HG03520 (cell line): Measurements from ENCODE around the gene TNC.

Experiments used
- ATAC-seq: cut with Tn5 transposase; IDR thresholded peaks from one replicate; pipeline ENCODE4 v1.9.1; 2021; ENCODE audit warnings: mild to moderate bottlenecking, moderate library complexity; ENCODE audit not compliant: unreplicated experiment

TNC gene

DNA sequence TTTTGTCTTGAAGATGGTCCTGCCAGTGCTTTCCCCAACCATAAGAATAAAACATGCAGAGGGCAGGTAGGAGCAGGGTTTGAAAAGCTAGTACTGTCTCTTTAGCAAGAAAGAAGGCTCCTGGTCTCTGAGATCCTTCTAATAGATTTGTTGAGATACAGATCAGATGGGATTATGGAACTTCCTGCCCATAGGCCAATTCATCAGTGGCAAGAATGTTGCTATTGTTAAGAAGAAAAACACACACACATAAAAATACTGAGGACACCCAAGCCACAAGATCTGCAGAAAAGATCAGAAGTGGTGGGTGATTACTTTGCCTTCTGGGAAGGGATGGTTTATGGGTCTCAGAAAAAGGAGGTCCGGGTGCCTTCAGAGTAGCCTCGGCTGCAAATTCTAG is 59.8 kb downstream of the TNC start:
- ATAC-seq: no peak

DNA sequence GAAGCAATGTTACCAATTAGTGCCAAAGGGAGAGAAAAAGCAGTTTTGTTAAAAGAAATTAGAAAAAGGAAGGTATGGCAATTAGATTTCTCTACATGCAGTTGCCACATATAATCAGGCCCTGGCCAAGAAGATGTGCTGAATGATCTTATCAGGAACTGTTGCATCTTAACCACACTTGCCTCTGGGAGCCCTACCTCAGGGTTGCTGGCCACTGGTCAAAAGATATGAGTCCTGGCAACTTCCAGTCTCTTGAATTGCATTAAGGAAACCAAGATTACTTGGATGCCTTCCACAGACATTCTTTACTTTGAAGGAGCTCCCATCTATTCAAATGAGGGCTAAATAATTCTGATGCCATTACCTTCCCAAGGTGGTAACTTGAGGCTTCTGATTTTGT is 60.4 kb downstream of the TNC start:
- ATAC-seq: no peak

DNA sequence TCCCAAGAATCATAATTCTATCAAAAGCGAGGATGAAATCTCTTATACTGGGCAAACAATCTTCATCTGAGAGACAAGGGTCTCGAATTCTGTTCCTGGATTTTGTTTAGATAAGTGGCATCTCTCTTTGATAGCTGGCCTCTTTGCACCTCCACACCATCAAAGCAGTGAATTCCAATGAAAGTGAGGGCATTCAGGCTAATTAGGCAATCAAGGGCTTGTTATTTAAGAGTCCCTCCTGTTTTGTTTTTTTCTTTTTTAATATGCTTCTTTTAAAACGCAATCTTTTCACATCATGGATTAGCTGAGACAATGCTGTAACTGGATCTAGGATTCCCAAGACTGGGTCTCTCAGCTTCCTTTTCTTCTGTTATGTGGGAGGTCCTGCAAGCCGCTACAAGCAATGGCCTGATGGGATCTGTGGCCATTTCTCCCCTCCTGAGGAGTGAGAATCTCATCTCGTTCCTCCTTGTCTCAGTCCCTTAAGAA is 67.9 kb downstream of the TNC start:
- no peak for ATAC-seq

DNA sequence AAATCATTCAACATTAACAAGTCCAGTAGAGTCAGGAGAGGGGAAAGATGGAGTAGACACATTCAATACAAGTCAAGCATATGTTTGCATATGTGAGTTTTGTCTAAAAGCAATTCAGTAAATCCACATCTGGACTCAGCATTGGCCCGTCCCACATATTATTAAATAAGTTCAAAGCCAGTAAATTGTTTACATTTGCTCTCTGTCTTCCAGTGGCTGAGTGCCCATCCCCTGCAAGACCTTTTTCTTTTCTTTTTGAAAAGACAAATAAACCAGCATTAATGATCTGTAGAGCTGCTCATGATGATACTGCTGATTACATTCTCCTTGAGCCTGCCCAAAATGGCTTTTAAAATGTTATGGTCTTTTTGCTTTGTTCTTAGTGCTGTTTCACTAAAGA is 71.1 kb downstream of the TNC start:
- ATAC-seq: no peak

DNA sequence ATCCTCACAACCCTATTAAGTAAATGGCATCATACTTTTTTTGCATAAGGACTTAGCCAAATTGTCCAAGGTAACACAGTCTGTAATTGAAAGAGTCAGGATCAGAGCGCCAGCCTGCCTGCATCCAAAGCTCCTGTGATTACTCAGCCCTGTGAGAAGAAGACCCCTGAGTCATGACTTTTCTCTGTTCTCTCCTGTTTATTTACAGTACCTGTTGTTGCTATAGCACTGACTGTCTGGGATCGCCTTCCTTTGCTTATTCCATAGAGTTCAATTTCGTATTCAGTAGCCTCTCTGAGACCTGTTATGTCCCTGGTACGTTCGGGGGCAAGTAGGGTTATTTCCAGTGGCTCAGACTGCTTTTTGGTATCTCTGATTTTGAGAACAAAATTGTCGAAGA is 71.8 kb downstream of the TNC start:
- no peak for ATAC-seq

DNA sequence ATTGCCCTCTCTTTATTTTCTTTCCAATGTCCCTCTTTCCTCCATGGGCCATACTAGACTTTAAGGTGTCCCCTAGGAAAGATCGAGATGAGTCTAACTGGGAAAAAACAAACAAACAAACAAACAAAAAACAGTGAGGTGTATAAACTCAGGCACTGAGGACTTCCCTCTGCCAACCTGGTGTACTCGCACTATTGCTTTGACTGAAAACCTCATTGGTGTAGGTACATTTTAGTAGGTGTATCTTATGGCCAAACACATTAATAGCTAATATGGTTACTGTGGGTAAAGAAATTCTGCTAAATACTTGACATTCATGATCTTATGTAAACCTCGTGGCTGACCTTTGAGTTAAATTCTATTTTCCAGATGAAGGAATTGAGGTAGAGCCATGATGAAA is 74.3 kb downstream of the TNC start:
- ATAC-seq: no peak

DNA sequence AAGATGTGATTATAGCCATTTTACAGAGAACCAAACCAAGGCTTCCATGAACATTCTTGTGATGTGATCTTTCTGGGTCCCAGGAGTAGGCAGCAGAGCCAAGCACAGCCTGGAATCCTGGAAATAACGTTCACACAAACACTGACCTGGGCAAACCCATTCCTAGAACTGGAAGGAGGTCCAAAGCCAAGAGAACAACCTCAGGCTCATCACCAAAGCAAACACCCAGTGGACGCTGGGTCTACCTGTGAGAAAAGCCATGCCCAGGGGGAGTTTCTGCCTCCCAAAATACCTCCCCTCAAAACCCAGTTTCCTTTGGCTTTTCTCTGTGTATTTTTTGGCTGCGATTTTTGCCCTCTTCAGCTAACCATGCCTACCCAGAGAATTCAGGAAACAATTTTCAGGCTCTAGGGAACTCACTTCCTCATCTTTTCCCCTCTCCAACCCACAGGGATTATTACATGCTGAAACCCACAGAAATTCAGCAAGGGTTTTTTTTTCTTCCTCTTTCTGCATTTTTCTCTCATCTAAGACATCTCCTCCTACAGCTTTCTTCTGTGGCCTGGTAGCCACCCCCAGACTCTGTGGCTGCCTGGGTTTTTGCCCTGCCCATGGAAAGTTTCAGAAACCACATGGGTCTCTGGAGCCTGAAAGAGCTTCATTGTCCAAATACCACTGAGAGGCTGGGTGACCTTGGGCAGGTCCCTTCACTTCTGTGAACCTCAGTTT is 75.0 kb downstream of the TNC start:
- peak; percentile 64 for ATAC-seq

DNA sequence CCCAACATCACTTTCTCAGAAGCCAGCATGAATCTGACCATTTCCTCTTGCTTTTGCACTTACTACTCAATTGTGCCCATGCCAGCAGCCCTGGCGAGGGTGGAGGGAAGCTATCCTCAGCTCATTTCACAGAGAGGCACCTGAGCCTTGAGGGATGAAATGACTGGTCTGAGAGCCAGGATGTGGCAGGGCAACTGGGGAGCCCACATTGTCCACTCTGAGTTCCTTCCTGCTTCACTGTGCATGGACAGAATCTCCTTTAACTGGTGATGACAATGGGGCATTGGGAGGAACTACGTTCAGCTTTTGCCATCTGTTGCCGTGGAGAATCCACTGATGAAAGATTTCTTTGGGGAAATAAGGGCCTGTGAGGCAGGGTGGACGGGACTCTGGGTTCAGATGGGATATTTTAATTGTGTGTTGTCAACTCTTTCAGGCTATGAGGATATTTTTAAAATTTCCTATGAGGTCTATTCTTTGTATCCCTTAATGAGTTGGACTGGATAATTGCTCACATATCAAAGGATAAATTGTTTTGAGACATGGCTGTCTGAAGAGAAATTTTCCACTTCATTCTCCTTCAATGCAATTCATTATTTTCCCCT is 78.3 kb downstream of the TNC start:
- ATAC-seq: no peak

DNA sequence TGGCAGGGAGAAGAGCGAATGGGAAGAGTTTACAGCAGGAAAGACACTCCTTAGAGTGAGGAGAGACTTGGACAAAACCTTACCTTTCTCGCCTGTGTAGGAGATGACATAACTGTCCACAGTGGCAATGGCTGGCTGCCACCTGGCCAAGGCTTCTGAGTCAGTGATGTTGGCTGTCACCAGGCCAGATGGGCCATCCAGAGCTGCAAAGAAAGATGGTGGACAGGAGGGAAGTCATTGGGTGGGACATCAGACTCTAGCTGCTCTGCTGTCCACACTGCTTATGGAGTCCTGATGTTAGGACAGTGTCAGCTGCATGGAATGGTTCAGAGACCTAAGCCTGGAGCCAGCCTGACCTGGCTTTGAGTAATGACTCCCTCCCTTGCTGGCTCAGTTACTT is 79.8 kb downstream of the TNC start:
- no peak for ATAC-seq

DNA sequence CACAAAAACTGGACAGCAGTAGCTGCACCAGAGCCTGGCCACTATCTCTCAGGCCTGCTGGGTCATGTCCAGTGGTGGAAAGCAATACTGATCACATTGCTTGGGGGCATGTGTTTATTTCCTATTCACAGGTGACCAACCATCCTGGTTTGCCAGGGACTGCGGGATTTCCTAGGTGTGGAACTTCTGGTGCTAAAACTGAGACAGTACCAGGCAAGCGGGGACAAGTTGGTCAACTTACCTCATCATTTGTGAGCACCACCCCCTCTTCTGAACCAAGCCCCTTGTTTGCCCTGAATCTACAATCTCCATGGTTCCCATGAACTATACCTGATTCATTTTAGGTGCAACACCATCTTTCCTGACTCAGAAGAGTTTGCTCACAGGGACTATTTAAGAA is 81.3 kb downstream of the TNC start:
- ATAC-seq: no peak

DNA sequence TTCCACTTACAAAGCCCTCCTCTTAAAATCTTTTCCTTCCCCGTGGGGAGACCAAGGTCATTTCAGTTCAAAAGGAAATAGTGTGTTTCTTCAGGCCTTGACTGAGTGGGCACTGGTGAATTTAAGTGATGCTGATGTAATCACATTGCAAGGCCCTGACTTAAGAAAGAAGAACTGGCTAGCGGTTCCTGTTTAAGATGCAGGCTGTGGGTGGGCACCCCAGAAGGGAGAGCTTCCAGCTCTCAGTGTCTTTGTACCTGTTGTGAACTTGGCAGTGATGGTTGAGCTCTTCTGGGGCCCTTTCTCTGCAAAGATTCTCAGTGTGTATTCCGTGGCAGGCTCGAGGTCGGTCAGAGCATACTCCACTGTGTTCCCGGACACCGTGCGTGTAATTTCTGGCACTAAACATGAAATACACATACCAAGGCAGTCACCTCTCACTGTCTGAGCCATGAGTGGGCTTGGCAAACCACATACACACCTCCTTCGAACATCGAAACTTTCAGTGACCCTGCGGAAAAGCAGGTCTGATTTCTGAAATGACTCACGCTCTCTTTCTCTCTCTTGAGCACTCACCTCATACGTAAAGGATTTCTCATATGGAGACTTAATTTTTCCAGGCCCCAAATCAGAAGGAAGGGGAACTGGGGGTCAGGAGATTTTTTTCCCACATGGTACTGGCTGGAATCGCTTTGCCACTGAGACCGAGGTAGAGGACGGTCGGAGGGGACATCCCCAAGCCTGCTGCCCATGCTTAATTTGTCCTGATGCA is 81.9 kb downstream of the TNC start:
- peak; percentile 88 for ATAC-seq

DNA sequence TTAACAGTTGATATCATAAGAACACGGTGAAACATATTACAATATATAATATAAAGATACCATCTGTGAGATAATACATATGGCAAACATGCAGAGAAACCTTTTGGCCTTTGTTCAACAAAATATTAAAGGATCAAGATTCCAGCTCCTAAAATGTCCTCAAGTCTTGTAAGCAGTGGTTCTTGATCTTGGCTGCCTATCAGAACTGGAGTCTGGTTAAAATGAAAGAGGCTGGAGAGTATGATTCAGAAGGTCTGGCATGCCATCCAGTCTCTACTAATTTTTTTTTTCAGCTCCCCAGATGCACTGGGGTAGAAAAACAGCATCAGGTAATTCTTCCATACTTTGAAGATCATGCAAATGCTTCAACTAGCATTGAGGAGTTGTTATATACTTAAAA is 83.2 kb downstream of the TNC start:
- no peak for ATAC-seq

DNA sequence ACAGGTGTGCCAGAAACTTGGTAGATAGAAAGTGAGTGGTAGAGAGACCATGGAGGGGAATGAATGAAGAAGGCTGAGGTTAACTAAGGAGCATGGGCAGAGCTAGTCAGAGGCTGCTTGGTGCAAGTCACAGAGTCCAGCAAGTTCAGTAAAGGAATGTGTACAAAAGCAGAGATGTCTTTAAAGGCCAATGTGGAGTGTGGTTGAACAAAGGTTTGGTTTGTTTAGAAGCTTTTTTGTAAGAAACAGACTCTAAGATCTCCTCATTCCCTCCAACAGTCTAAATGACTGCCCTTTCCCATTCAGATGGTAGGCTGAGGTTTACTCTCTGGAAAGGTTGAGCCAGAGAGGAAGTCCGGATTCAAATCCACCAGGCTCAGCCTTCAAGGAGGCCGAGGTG is 84.2 kb downstream of the TNC start:
- no peak for ATAC-seq

DNA sequence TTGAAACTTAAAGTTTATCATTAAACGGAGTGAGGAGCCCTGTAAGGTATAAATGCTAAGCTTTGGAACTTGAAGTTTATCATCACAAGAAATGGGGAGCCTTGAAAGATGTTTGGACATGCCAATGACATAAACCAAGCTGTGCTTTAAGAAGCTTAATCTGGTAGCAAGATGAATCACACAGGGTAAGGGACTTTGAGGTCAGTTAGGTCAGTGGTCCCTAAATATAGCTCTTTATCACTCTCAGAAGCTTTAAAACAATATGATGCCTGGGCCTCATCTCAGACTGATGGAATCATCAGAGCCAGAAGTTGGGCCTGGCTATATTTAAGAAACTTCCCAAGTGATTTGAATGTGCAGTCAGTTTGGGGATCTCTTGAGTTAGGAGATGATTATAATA is 85.7 kb downstream of the TNC start:
- ATAC-seq: no peak

DNA sequence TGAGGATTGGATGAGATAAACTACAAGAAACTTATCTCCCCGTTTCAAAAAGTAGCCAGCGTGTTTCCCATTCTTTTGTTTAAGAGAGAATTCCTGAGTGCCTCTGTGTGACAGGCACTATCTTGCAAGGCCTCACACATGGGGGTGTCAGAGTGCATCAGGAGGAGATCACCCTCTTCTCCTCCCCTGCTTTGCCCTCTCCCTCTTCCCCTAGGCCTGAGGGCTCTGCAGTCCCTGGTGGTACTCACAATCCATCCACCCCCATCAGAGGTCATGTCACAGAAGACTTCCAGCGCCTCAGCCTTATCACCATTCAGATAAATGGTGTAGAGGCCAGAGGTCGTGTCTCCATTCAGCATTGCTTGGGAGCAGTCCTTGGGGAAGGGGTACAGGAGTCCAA is 88.0 kb downstream of the TNC start:
- ATAC-seq: no peak

DNA sequence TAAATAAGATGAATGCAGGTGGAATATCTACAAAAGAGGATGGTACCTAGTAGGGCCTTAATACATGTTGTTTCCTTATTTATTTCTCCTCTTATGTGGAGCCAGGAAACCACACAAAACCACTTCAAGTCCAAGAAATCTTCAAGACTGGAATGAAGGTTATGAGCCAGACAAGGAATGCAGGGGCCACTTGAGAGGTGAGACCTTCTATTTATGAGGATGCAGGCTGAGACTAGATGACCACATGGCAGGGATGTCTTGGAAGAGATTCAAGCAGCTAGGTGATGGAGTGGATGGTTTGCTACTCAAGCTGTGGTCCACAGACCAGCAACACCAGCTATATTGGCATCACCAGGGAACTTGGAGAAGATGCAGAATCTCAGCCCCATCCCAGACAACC is 92.2 kb downstream of the TNC start:
- no peak for ATAC-seq

DNA sequence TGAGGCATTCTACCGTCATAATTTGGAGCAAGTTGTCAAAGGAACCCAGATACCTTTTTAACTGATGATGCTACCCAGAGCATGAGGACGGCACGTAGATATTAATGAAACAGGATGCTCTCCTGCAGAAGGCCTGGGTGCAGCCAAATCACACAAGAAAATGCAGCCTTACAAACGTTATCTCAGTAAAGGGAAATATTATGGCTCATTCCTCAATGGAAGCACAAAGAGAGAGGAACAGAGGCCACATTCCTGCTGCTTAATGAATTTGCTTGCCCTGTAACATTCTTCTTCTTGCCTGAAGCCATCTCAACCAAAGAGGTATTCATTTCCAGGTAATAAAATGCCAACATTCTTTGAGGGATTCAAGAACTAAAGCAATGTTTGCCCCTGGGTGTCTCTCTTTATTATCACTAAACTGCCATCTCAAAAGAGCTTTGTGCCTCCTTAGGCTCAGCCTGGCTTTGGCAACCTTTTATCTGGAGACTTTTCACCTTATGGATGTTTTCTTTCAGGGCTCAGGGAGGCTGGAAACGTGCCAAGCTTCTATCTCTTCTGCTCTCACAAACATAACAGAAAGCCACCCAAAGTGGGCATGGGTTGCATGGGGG is 92.9 kb downstream of the TNC start:
- ATAC-seq: no peak

DNA sequence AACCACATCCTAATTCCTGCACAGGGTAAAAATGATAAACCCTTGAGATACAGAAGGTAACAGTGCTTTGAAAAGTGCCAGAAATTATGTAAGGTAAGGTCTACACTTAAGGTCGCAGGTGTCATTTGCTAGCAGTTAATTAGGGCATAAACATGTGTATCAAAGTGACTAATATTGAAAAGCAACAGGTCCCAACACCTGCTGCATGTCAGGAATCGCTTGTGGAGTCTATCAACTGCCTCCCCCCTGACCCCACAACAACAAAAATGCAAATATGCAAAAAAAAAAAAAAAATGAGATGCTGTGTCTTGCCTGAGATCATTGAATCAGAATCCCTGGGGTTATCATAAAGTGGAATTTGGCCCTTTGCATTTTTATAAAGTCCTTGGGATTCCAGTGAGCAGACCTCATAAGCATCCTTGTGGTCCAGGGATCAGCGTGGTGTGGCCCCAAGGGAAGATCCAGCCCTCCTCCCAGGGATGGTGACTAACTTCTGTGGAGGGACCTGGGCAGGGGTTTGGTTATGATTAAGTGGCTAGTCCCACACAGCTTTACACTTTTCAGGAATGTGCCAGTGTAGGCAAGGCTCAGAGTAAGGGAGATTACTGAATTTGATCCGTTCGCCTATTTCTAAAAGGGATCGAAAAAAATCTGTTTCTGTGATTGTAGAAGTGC is 95.1 kb downstream of the TNC start:
- no peak for ATAC-seq

DNA sequence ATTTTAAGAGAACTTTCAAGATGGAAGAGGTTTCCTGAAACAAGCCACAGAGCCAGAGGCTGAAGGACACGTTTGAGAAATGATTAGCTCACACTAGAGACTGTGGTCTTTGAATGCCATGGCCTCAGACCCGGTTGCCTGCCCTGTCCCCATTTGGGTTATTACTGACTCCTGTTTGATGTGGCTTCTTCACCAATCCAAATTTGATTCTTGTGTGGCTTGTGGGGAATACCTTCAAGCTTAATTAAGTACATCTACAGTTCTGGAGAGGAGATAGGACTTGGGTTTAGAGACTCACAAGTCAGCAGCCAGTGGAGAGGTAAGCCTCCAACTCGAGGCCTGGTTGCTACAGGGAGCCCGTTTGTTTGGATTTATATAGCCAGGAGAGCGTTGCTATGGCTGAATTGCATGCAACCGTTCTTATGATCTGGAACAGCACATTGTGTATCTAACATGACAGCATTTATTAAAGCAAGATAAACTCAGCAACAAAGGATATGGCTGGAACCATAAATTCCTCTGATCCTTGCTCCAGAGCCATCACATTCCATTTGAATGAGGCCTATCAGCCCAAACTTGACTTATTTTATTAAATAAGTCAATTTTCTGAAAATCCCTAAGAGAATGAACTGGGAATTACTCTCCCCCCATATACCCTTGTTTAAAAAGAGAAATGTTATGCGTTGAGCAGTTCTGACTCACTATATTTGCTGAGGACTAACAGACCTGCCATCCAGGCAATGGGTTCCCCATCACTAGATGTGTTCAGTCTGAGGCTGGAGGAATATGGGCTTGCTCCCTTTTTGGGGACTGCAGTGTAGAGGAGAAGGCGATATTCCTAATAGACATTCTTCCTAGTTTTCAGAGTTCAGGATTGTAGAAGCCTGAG is 99.2 kb downstream of the TNC start:
- ATAC-seq: no peak

DNA sequence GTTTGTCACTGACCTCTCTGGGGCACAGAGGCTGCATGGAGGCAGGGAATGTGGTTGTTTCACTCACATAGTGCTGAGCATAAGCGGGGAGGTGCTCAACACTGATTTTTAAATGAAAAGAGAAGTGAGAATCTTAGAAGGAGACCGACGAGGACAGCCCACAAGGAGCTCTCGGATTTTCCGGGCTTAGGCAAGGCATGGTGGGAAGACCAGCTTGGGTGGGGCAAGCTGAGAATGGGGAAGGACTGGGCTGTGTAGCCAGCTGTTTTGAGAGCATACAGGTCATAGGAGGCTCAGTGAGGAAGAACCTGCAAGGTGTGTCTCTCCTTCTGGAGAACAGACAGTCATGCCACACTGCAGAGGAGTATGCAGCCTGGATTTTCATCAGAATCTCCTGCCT is 101.6 kb downstream of the TNC start:
- no peak for ATAC-seq
